HepG2 (cell line): ENCODE data around the gene GSK3A. TPM values are rescaled to one million over a fixed set of nuclear protein-coding genes. Genes with fewer than 3 reads are reported as not detected.

ENCODE experiments used
- CBX2 ChIP-seq, 2 experiments: fragments of 200-600 bp in 1 of 2; sonication (generic); formaldehyde crosslinking in 1 of 2; IDR thresholded peaks; 2 replicates each; pipeline versions ENCODE4 v1.7.0 to v1.8.1; 2018 to 2022; ENCODE audit warnings: low read depth in 2 of 2, low read length in 1 of 2, mild to moderate bottlenecking in 1 of 2, missing genetic modification reagents in 1 of 2
- ETV5 ChIP-seq: IDR thresholded peaks from 2 replicates; pipeline ENCODE4 v1.6.1; 2018; ENCODE audit warnings: missing biosample characterization, missing genetic modification reagents, inconsistent platforms, borderline replicate concordance
- HES4 ChIP-seq: sonication (generic); formaldehyde crosslinking; IDR thresholded peaks from 2 replicates; pipeline ENCODE4 v1.9.0; 2021; ENCODE audit warnings: mild to moderate bottlenecking, missing genetic modification reagents, borderline replicate concordance
- HOXA7 ChIP-seq: sonication (generic); formaldehyde crosslinking; IDR thresholded peaks from 2 replicates; pipeline ENCODE4 v1.8.1; 2022; ENCODE audit warnings: mild to moderate bottlenecking, missing genetic modification reagents, moderate library complexity
- ISL2 ChIP-seq: sonication (generic); formaldehyde crosslinking; IDR thresholded peaks from 2 replicates; pipeline ENCODE4 v1.5.0; 2020; ENCODE audit warnings: missing genetic modification reagents
- MTF1 ChIP-seq: sonication (generic); formaldehyde crosslinking; IDR thresholded peaks from 2 replicates; pipeline ENCODE4 v1.5.0; 2020; ENCODE audit warnings: missing genetic modification reagents
- NR1H2 ChIP-seq: sonication (generic); formaldehyde crosslinking; IDR thresholded peaks from 2 replicates; pipeline ENCODE4 v1.8.1; 2022; ENCODE audit warnings: low read depth, missing genetic modification reagents, borderline replicate concordance
- PHF5A ChIP-seq: IDR thresholded peaks from one replicate; pipeline ENCODE4 v1.6.1; 2018; ENCODE audit warnings: low read depth, missing genetic modification reagents; ENCODE audit not compliant: unreplicated experiment
- PRMT3 ChIP-seq: sonication (generic); formaldehyde crosslinking; IDR thresholded peaks from 2 replicates; pipeline ENCODE4 v1.8.1; 2022; ENCODE audit warnings: low read depth, mild to moderate bottlenecking, moderate library complexity, missing genetic modification reagents, borderline replicate concordance
- SNAPC4 ChIP-seq: sonication (generic); formaldehyde crosslinking; IDR thresholded peaks from 2 replicates; pipeline ENCODE4 v1.4.0; 2020; ENCODE audit warnings: mild to moderate bottlenecking, missing genetic modification reagents
- SPEN ChIP-seq: sonication (generic); formaldehyde crosslinking; IDR thresholded peaks from 2 replicates; pipeline ENCODE4 v1.5.1; 2020; ENCODE audit warnings: low read depth, mild to moderate bottlenecking, missing genetic modification reagents
- TAF1 ChIP-seq: sonication (generic); formaldehyde crosslinking; IDR thresholded peaks from 2 replicates; pipeline ENCODE4 v1.4.0; 2020; ENCODE audit warnings: missing genetic modification reagents
- TGIF2 ChIP-seq: IDR thresholded peaks from 2 replicates; pipeline ENCODE4 v1.6.1; 2016; ENCODE audit warnings: control low read depth, missing compliant biosample characterization
- TP53 ChIP-seq: sonication (generic); formaldehyde crosslinking; conservative IDR thresholded peaks from 2 replicates; pipeline ENCODE4 v1.4.0; 2020; ENCODE audit warnings: missing genetic modification reagents
- ZBTB20 ChIP-seq: sonication (generic); formaldehyde crosslinking; IDR thresholded peaks from 2 replicates; pipeline ENCODE4 v1.8.1; 2023; ENCODE audit warnings: missing genetic modification reagents, low read depth, mild to moderate bottlenecking, borderline replicate concordance
- ZFP36L2 ChIP-seq: sonication (generic); formaldehyde crosslinking; IDR thresholded peaks from 2 replicates; pipeline ENCODE4 v1.4.0; 2020; ENCODE audit warnings: missing genetic modification reagents
- ZFP91 ChIP-seq: sonication (generic); formaldehyde crosslinking; IDR thresholded peaks from 2 replicates; pipeline ENCODE4 v1.9.0; 2022; ENCODE audit warnings: missing genetic modification reagents, mild to moderate bottlenecking, borderline replicate concordance
- ZNF232 ChIP-seq: sonication (generic); formaldehyde crosslinking; IDR thresholded peaks from 2 replicates; pipeline ENCODE4 v1.4.0; 2020; ENCODE audit warnings: missing genetic modification reagents, borderline replicate concordance
- ZNF678 ChIP-seq: sonication (generic); formaldehyde crosslinking; IDR thresholded peaks from 2 replicates; pipeline ENCODE4 v1.4.0; 2020; ENCODE audit warnings: mild to moderate bottlenecking, missing genetic modification reagents
- ZNF879 ChIP-seq: sonication (generic); formaldehyde crosslinking; IDR thresholded peaks from 2 replicates; pipeline ENCODE4 v1.8.1; 2023; ENCODE audit warnings: missing genetic modification reagents
- polyA plus RNA-seq, 8 experiments: library from polyadenylated mRNA; depleted of rRNA in 3 of 8; stranded (reverse) in 7 of 8; unstranded in 1 of 8; fragments of >200 nt; fragmentation: Illumina TruSeq in 4 of 8; extraction: Trizol in 4 of 8; gene quantifications; 2 replicates each; pipeline versions ENCODE4 v1.2.1 to v1.2.3, GENCODE V29; 2011 to 2016; ENCODE audit warnings: low read depth in 4 of 8, missing spikeins in 1 of 8, mixed read lengths in 1 of 8; ENCODE audit not compliant: insufficient read depth in 1 of 8
- total RNA-seq, 5 experiments: library from RNA; depleted of rRNA; stranded (reverse); fragments of >200 nt; fragmentation: Illumina TruSeq; extraction: Trizol; gene quantifications; 2 replicates each; pipeline ENCODE4 v1.2.3, GENCODE V29; 2016; ENCODE audit warnings: low read depth in 1 of 5
- TF ChIP-seq, protein P1 (sequence below): IDR thresholded peaks from 2 replicates; pipeline ENCODE4 v1.6.1; 2018; ENCODE audit warnings: missing genetic modification reagents
- TF ChIP-seq, protein P2 (sequence below): sonication (generic); formaldehyde crosslinking; IDR thresholded peaks from 2 replicates; pipeline ENCODE4 v1.5.0; 2020; ENCODE audit warnings: missing genetic modification reagents

The GSK3A gene
- total and polyA plus RNA-seq, 2 of the 13 experiments (the other 11 are each of a cell fraction or from before 2014, with no cell fraction given): 16.9 to 52.5 TPM

DNA sequence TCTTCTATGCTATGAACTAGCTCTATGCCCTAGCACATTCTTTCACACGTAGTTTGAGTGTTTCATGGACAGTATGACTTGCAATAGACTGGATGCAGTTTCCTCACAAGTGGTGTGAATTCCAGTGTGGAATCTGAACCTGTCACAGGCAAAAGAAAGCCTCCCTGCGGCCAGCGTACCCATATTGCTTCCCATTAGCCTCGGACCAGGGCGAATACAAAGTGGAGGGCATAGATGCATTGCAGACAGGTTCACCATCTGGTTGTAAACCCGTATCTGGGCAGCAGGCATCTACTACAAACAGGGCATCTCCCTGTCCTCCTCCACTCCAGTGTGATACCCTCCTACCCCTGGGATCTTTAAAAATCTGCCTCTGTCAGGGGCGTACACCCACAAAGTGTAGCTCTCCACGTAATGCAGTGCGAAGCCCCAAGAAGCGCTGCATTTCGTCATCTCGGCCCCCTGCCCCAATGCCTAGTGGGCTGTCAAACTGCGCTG lies 25.3 kb upstream of the GSK3A start (continued):
- TF ChIP-seq SNAPC4 (CRISPR knock-in tag) (no peak), MTF1 (CRISPR knock-in tag) (no peak), ZFP91 (no peak), SPEN (CRISPR knock-in tag) (no peak), HES4 (CRISPR knock-in tag) (no peak), CBX2 (IDR thresholded peaks at IDR 0.05; ENCODE audit: low read depth, low read length) (no peak), CBX2 (CRISPR knock-in tag; IDR thresholded peaks at IDR 0.05; ENCODE audit: low read depth) (no peak), PHF5A (CRISPR knock-in tag) (no peak), ZFP36L2 (CRISPR knock-in tag) (no peak), TGIF2 (CRISPR knock-in tag) (no peak), ZNF879 (CRISPR knock-in tag) (no peak), ETV5 (CRISPR knock-in tag) (no peak), TP53 (CRISPR knock-in tag) (no peak), ZNF232 (CRISPR knock-in tag) (no peak), PRMT3 (CRISPR knock-in tag) (no peak), ZBTB20 (peak; percentile 49; the same call in 1 of the 2 replicates), ZNF678 (CRISPR knock-in tag) (0 out of 2 replicates have a peak, but pooled peaks have one; percentile 43), ISL2 (CRISPR knock-in tag) (no peak), NR1H2 (CRISPR knock-in tag) (no peak), HOXA7 (CRISPR knock-in tag) (no peak), TAF1 (CRISPR knock-in tag) (no peak)
- TF ChIP-seq, protein P1, sequence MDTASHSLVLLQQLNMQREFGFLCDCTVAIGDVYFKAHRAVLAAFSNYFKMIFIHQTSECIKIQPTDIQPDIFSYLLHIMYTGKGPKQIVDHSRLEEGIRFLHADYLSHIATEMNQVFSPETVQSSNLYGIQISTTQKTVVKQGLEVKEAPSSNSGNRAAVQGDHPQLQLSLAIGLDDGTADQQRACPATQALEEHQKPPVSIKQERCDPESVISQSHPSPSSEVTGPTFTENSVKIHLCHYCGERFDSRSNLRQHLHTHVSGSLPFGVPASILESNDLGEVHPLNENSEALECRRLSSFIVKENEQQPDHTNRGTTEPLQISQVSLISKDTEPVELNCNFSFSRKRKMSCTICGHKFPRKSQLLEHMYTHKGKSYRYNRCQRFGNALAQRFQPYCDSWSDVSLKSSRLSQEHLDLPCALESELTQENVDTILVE (CRISPR knock-in tag): no peak
- TF ChIP-seq, protein P2, sequence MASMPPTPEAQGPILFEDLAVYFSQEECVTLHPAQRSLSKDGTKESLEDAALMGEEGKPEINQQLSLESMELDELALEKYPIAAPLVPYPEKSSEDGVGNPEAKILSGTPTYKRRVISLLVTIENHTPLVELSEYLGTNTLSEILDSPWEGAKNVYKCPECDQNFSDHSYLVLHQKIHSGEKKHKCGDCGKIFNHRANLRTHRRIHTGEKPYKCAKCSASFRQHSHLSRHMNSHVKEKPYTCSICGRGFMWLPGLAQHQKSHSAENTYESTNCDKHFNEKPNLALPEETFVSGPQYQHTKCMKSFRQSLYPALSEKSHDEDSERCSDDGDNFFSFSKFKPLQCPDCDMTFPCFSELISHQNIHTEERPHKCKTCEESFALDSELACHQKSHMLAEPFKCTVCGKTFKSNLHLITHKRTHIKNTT (CRISPR knock-in tag): no peak
